HG02623 (cell line): ENCODE results near the gene ELAPOR2.
A peak's percentile ranks its signal among the peaks of the same experiment; 100 is the strongest.
"Not testable (repeated sequence)": the region's sequence is repeated elsewhere in the genome, so short reads cannot be mapped to it uniquely, and the experiment has no call there.

Experiments used
- ATAC-seq: cut with Tn5 transposase; IDR thresholded peaks from one replicate; pipeline ENCODE4 v1.9.1; 2021; ENCODE audit warnings: moderate library complexity; ENCODE audit not compliant: unreplicated experiment

ELAPOR2 gene

GRCh38 chr7:87044713-87045112, 14.7 kb downstream of the ELAPOR2 start:
- not testable (repeated sequence) for ATAC-seq

- not testable (repeated sequence) for ATAC-seq
These were observed 17.9 kb downstream of the ELAPOR2 start for GRCh38 chr7:87041586-87041985.

- ATAC-seq: not testable (repeated sequence)
These were observed 19.7 kb downstream of the ELAPOR2 start for GRCh38 chr7:87039691-87040299.

GRCh38 chr7:87038993-87039690, 20.3 kb downstream of the ELAPOR2 start:
- ATAC-seq: no peak

GRCh38 chr7:87036985-87037384, 22.5 kb downstream of the ELAPOR2 start:
- no peak for ATAC-seq

- no peak for ATAC-seq
These were observed 26.7 kb downstream of the ELAPOR2 start for GRCh38 chr7:87032604-87033339.

- ATAC-seq: no peak
These were observed 30.4 kb downstream of the ELAPOR2 start for GRCh38 chr7:87029078-87029477.

- no peak for ATAC-seq
These were observed 30.8 kb downstream of the ELAPOR2 start for GRCh38 chr7:87028636-87029035.

- ATAC-seq: peak; percentile 82
These were observed 31.6 kb downstream of the ELAPOR2 start for GRCh38 chr7:87027900-87028299.

- no peak for ATAC-seq
These were observed 38.2 kb downstream of the ELAPOR2 start for GRCh38 chr7:87021285-87021684.

GRCh38 chr7:87016606-87017005, 42.8 kb downstream of the ELAPOR2 start:
- ATAC-seq: no peak

GRCh38 chr7:87013840-87014190, 45.6 kb downstream of the ELAPOR2 start:
- no peak for ATAC-seq

GRCh38 chr7:87013136-87013839, 46.2 kb downstream of the ELAPOR2 start:
- ATAC-seq: no peak
